Suppressor macrophage treated with lipopolysaccharide for 1 hour (primary cell): ENCODE results near the gene FAP.

ENCODE experiments used
- DNase-seq, 3 donors: peaks; one replicate each; pipeline ENCODE4 v3.0.0-alpha.2; 2020 to 2022

FAP gene

DNA sequence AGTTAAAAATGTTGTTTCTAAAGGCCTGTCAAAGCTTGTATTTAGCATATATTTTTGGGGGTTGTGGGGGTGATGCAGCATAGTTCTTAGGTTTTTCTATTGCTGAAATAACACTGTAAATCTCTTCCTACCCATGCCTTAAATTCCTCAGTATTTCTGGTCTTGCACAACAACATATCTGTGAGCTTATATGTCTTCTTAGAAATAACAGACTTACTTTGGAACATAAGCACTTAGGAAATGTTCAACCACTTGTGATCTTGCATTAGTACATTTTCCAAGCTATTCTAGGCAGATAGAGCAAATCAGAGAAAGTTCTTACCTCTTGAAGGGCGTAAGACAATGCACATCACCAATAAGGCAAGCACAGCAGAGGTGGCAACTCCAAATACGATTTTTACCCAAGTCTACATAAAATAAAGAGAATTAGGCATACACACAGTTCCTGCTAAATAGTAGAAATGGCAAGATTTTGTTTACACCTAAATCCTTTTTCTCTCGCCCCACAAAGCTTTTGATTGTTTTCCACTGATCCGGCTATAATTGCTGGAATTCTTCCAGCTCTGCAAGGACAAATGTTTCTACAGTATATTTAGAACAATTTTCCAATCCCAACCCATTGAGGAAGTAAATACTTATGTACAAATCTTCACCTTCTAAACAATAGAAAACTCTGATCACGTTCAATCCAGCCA, 512 bp downstream of the FAP start:
- DNase-seq: no peak

- DNase-seq: no peak
Observed at GRCh38 chr2:162241571-162241970, 1.7 kb downstream of the FAP start.

GRCh38 chr2:162234620-162235462, 8.4 kb downstream of the FAP start:
- DNase-seq: no peak

- peak; percentile 35 to 57 (median 54) for DNase-seq
Observed at GRCh38 chr2:162233197-162233596, 10.0 kb downstream of the FAP start.

DNA sequence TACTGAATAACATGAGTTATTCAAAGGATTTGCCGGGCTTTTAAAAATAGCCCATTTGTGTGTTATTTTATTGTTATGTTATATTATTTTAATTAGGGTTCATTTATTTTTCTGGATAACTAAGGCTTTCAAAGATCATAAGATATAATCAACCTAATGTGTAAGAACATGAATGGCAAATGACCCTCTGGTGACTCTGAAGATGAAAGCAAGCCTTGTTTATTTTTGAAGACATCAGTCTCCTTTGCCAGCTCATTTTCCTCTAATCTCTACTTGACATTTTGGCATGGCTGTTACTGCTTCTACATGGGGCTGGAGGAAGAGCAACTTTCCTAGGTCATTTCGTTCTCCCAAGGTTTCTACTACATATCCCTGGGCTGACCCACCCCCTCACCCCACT, 10.6 kb downstream of the FAP start:
- DNase-seq: no peak

GRCh38 chr2:162232027-162232426, 11.2 kb downstream of the FAP start:
- DNase-seq: no peak

- DNase-seq: no peak
Observed at GRCh38 chr2:162230761-162231160, 12.5 kb downstream of the FAP start.

DNA sequence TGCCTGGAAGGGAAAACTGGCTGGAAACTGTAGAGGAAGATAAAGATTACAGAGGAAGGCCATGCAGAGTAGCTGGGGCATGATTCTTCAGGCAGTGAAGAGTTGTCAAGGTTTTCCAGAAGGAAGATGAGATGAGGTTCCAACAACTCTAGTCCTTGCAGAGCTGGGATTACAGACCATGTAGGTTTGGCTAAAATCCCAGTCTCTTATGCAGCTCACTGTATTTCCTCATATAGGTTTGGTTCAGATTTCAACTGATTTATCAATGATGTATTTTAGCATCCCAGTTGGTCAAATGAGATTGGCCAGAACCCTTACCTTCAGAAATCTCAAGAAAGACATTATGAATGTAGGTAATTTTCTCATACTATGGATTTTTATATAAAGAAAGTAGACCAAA, 16.4 kb downstream of the FAP start:
- no peak for DNase-seq

GRCh38 chr2:162221064-162221463, 22.2 kb downstream of the FAP start:
- peak; percentile 77 to 83 (median 79) for DNase-seq

- DNase-seq: no peak
Observed at GRCh38 chr2:162220368-162220767, 22.9 kb downstream of the FAP start.

DNA sequence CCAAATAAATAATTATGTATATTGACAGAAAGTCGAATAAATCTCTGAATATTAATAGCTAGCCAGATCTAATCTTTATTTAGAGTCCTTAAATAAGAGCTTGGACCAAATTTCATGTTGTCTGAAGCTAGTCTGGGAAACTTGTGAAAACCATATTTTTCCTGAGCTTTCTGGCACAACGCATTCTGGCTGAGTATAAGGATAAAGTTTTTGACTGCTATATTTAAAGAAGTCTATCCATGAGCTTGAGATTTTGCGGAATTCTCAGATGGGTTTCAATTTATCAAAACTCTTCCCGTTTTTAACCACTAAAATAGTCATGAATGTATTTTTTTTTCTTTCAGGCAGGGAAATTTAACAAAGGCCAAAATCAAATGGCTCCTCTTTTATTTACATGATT, 23.8 kb downstream of the FAP start:
- no peak for DNase-seq

DNA sequence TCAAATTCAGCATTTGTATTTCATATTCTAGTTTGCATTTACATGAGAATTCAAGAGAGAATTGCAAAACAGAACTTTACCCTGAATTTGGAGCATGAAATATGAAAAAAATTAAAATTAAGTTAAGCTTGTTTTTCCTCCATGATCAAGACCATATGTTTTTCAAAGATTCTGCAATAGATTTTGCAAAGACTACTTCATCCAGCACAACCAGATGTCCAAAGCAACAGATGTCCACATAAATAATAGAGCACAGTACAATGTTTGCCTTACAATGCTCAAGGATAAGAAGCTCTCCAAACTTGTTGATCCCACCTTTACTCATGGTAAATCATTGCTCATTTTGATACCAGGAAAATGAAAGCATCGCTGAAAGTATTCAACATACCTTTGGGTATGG, 25.6 kb downstream of the FAP start:
- DNase-seq: no peak

- DNase-seq: peak; percentile 40 to 47 (median 43)
Observed at GRCh38 chr2:162215162-162215561, 28.1 kb downstream of the FAP start.

DNA sequence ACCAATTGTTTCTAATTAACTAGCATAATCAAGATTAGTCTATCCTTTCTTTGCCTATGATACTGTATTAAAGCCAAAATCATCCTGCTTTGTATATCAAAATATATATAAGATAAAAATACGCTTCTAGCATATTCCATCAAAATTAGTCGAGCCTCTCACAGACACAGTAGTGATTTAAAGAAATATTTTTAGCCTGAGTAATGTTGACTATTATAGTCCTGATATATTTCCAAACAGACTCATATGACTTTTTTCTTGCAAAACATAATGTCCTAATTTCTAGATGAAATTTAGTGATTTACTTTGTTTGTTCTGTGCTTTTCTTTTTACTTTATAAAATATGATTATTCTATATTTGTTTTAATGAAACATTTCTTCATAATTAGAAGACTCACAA, 30.9 kb downstream of the FAP start:
- DNase-seq: no peak

GRCh38 chr2:162211732-162212131, 31.5 kb downstream of the FAP start:
- no peak for DNase-seq

GRCh38 chr2:162210385-162210784, 32.9 kb downstream of the FAP start:
- DNase-seq: no peak

GRCh38 chr2:162202203-162202602, 41.0 kb downstream of the FAP start:
- no peak for DNase-seq

GRCh38 chr2:162200636-162201035, 42.6 kb downstream of the FAP start:
- DNase-seq: no peak

DNA sequence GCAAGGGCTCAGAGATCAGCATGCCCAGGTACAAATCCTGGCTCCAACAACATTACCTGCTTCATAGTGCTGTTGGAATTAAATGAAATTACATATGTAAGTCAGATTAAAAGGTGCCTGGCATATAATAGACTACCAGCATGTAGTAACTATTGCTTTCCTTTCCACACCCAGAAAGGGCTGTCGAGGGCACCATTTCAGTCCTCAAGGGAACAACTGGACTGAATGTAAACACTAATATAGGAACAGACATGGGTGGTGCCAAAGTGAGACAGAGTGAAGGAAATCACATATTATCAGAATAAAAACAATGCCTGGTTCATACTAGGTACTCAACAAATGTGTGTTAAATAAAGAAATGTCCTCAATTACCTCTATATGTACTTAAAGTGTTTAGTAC, 43.3 kb downstream of the FAP start:
- DNase-seq: no peak

DNA sequence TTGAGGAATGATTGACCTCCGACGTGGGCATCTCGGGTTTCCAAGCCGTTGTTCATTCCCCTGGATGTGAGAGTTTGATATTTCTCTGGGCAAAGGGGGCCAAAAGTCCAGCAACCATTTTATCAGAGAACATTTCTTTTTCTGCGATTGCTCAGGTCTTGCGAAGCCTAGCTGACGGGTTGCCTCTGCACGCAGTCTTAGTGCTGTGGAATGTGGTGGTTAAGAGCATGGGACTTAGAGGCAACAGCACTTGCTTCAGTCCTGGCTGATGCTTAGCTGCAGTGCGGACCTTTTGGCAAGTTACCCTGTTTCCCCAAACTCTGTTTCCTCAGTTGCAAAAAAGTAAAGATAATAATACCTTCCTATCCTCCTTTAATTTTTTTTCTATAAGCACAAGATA, 45.0 kb downstream of the FAP start:
- no peak for DNase-seq

DNA sequence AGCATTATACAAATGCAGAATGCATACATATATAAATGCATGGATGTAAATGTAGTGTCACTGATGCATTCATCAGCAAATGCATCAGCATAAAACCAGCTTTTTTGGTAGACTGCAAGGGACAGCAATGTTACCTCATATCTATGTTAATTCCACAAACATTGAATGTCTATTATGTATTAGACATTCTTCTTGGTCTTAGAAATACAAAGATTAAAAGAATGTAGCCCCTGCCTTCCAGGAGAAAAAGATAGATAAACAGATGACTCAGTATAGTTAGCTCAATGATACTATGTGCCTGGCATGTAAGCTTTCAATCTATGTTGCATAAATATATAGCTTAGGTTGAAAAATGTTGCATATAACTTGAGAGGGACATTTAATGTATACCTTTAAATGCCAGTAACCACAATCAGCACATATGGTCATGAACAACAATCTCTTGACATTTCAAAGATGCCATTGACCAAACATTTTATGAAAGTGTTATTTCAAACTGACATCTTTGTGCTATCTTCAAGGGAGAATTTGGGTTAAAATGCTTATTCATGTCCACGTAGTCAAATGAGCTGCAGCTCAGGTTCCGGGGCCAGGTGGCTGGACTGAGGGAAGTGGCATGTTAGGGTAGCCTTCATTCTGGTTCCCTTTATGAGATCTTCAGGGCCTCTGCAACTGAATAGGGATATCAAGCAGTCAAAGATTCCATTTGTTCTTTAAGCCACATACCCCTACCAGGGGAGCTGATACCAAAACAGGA, 46.0 kb downstream of the FAP start:
- no peak for DNase-seq

DNA sequence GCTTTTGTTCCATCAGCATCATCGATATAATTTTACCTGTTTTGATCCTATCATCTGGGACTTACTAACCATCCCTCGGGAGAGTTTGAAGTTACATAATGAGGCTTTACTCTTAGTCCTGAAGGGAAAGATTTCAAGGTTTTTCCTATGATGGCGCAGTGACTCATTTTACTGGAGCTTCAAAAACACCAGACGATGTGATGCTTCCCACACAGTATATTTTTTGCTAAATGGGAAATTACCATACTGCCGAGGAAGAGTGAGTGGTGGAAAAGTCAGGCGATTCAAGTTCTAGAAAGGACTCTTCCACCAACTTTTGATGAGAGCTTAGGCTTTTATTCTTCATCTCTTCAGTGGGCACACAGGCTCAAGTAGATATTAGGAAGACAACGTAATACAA, 46.6 kb downstream of the FAP start:
- DNase-seq: peak; percentile 55 to 79 (median 55)

DNA sequence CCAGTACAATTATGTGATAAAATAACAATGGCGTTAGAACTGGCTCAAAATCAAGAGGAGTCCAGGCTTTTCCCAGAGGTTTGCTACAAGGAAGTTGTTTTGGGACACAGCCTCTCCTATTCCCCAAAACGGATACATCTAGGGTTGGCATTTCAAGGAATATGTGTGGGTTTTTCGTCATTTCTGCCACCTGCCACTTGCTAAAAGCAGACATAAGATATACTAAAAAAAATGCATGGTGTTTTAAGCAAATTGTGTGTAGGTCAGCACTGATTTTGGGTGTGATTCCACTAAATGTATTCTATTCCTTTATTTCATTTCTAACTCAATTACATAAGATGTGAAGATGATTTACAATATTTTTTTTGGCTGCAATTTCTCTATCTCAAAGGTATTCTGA, 54.8 kb downstream of the FAP start:
- DNase-seq: no peak
